ENCODE results near the gene PDK2. TPM values are rescaled to one million over a fixed set of nuclear protein-coding genes. Genes with fewer than 3 reads are reported as not detected.
A peak's percentile ranks its signal among the peaks of the same experiment; 100 is the strongest.

The PDK2 gene
- total and polyA plus RNA-seq, 9 of the 15 experiments (the other 6 are each of a cell fraction or from before 2014, with no cell fraction given), result 0.03 to 2.5 (median 1.4) TPM

- H3K9me3 ChIP-seq (replicated peaks; ENCODE audit: control insufficient read depth, insufficient read depth, low read depth, low read length), result peaks cover 4% of the 10 kb centered on the region; the same call in 1 of the 2 replicates
- no peak overlapping the region for H3K9ac ChIP-seq (ENCODE audit: insufficient read depth in 1 of 2, low read depth in 2 of 2, low read length in 2 of 2)
- no peak overlapping the region for H3K4me2 ChIP-seq (ENCODE audit: insufficient read depth, low read length)
- 23% methylated on average over 5 of the region's 6 CpGs for WGBS (ENCODE audit: insufficient coverage, low coverage, missing lambda C conversion rate)
- DNase-seq (ENCODE audit: extremely low read depth in 1 of 4, low spot score in 3 of 4) (peak in 1 of 4 experiments; percentile 49), FAIRE-seq (peak; percentile 89), ATAC-seq (peak; percentile 57; the same call in 1 of the 3 replicates)
- H3K27me3 ChIP-seq (ENCODE audit: control insufficient read depth in 2 of 2, insufficient read depth in 2 of 2, low read length in 2 of 2), result peaks cover 7 to 29% of the 10 kb centered on the region in 2 experiments; a peak in 3 of 5 replicates
- H3K27ac ChIP-seq (ENCODE audit: extremely low read depth, low read depth, low read length), result no peak overlapping the region
- H3K79me2 ChIP-seq (ENCODE audit: control insufficient read depth, insufficient read depth, low read length), result no peaks in the 10 kb centered on the region
- no TSS peak for BruUV-seq (replicated peaks)
- H2AFZ ChIP-seq (ENCODE audit: low read depth, low read length), result no peak overlapping the region
- no peak overlapping the region for H3K4me3 ChIP-seq
- in situ Hi-C loops (cut with MboI) (no loop called here), intact Hi-C loops (cut with micrococcal nuclease) (no loop called here)
- CTCF ChIA-PET (ENCODE audit: low intra/inter-chr PET ratio), result no interaction called here
- POLR2A ChIA-PET, result interaction anchor here (0.5 to 2.3 kb wide), 4 partner anchors 9 to 19 kb away, joined by 3 to 9 read pairs (median 6); no protein-coding TSS in a partner anchor
- no peaks in the 10 kb centered on the region for H3K36me3 ChIP-seq (ENCODE audit: control insufficient read depth, insufficient read depth, low read length)
- peaks cover 8% of the 10 kb centered on the region; the same call in 1 of the 2 replicates for H4K20me1 ChIP-seq (replicated peaks; ENCODE audit: control insufficient read depth, insufficient read depth, low read length)
- H3K9me1 ChIP-seq (ENCODE audit: control insufficient read depth, insufficient read depth, low read length), result no peaks in the 10 kb centered on the region
- peaks cover 8 to 18% of the 10 kb centered on the region in 2 experiments for H3K4me1 ChIP-seq (replicated peaks in 1 of 2; ENCODE audit: control insufficient read depth in 2 of 2, insufficient read depth in 2 of 2, low read length in 2 of 2)
- TF ChIP-seq TCF15 (CRISPR knock-in tag; IDR thresholded peaks at IDR 0.05), result no peak
- 0 out of 3 replicates have a peak, but pooled peaks of 1 of the 2 experiments have one; percentile 15 for TF ChIP-seq CBX3 (IDR thresholded peaks at IDR 0.05; ENCODE audit: borderline replicate concordance in 1 of 2, low read length in 2 of 2)
- TF ChIP-seq MLLT1 (IDR thresholded peaks at IDR 0.05), result 0 out of 4 replicates have a peak, but pooled peaks of 1 of the 2 experiments have one; percentile 28
- TF ChIP-seq ZNF197 (CRISPR knock-in tag; IDR thresholded peaks at IDR 0.05; ENCODE audit: low read depth), result no peak
- 0 out of 2 replicates have a peak, but pooled peaks have one; percentile 44 for TF ChIP-seq ETV1 (tag; conservative IDR thresholded peaks at IDR 0.05; ENCODE audit: low read depth)
- 0 out of 2 replicates have a peak, but pooled peaks have one; percentile 25 for TF ChIP-seq TEAD4 (IDR thresholded peaks at IDR 0.05; ENCODE audit: low read length)
- TF ChIP-seq TEAD4 (CRISPR knock-in tag; IDR thresholded peaks at IDR 0.05; ENCODE audit: borderline replicate concordance), result no peak
- TF ChIP-seq TFAP4 (CRISPR knock-in tag; IDR thresholded peaks at IDR 0.05; ENCODE audit: borderline replicate concordance), result peak; percentile 30; the same call in 1 of the 2 replicates
- TF ChIP-seq FOXJ3 (CRISPR knock-in tag; IDR thresholded peaks at IDR 0.05), result no peak
- no peak for TF ChIP-seq EP400 (IDR thresholded peaks at IDR 0.05)
- TF ChIP-seq RERE (CRISPR knock-in tag; IDR thresholded peaks at IDR 0.05; ENCODE audit: borderline replicate concordance), result no peak
- peak; percentile 44 for TF ChIP-seq CBFA2T2 (conservative IDR thresholded peaks at IDR 0.05)
- peak; percentile 41; the same call in 1 of the 2 replicates for TF ChIP-seq TCF3 (CRISPR knock-in tag; IDR thresholded peaks at IDR 0.05)
Measured at GRCh38 chr17:50127697-50128361, 32.7 kb downstream of the PDK2 start.

Data from K562 (cell line).